Loucy (cell line): ENCODE measurements around the gene INTS11.

ENCODE experiments used
- CTCF ChIP-seq: fragments of 200-600 bp; sonication (generic); conservative IDR thresholded peaks from 2 replicates; pipeline ENCODE4 v1.5.1; 2014; ENCODE audit warnings: mild to moderate bottlenecking, antibody characterized with exemption, low read length
- EZH2phosphoT487 ChIP-seq: fragments of 200-600 bp; IDR thresholded peaks from 2 replicates; pipeline ENCODE4 v1.6.1; 2018; ENCODE audit warnings: antibody characterized with exemption, mild to moderate bottlenecking, moderate library complexity, borderline replicate concordance

- TF ChIP-seq CTCF, result no peak
- no peak for TF ChIP-seq EZH2phosphoT487
These were observed 17.7 kb upstream of the INTS11 start for GRCh38 chr1:1342061-1342562.
